Transverse colon (tissue), 4 donors: ENCODE data around the gene P3H2.

Experiments
- CTCF ChIP-seq, 5 experiments: fragments of 200-600 bp in 3 of 5; fragments of 450-650 bp in 2 of 5; sonication (generic) in 3 of 5; IDR thresholded peaks; 1 replicate in 2 of 5; 2 replicates in 3 of 5; pipeline ENCODE4 v1.5.1; 2016 to 2017; ENCODE audit warnings: antibody characterized with exemption in 5 of 5, inconsistent platforms in 3 of 5, mild to moderate bottlenecking in 2 of 5, moderate library complexity in 1 of 5
- POLR2A ChIP-seq: fragments of 450-650 bp; IDR thresholded peaks from one replicate; pipeline ENCODE4 v1.6.1; 2016; ENCODE audit warnings: antibody characterized with exemption, mild to moderate bottlenecking, moderate library complexity
- POLR2AphosphoS5 ChIP-seq, 3 donors: sonication (generic); formaldehyde crosslinking; IDR thresholded peaks; one replicate each; pipeline ENCODE4 v1.6.1; 2016; ENCODE audit warnings: antibody characterized with exemption in 3 of 3

GRCh38 chr3:190016966-190017365 is 103.7 kb downstream of the P3H2 start:
- TF ChIP-seq CTCF (IDR thresholded peaks at IDR 0.05): no peak
- no peak for TF ChIP-seq POLR2A
- TF ChIP-seq POLR2AphosphoS5 (IDR thresholded peaks at IDR 0.05): no peak
